H9 (cell line): ENCODE results near the gene SLCO3A1. TPM values are rescaled to one million over a fixed set of nuclear protein-coding genes. Genes with fewer than 3 reads are reported as not detected.

Experiments
- DNase-seq: peaks from one replicate; pipeline ENCODE4 v3.0.0-alpha.2; 2017
- H2AFZ ChIP-seq: one replicate; pipeline ENCODE4 v1.6.1; 2013; ENCODE audit warnings: mild to moderate bottlenecking, low read length, control low read depth, moderate library complexity
- H2AK5ac ChIP-seq: 2 replicates; pipeline ENCODE4 v1.6.1; 2013; ENCODE audit warnings: low read length, control low read depth, mixed read lengths; ENCODE audit not compliant: insufficient read length
- H2BK120ac ChIP-seq: one replicate; pipeline ENCODE4 v1.6.1; 2013; ENCODE audit warnings: low read depth, mild to moderate bottlenecking, low read length, control low read depth, inconsistent platforms; ENCODE audit not compliant: poor library complexity, severe bottlenecking
- H2BK12ac ChIP-seq: 2 replicates; pipeline ENCODE4 v1.6.1; 2013; ENCODE audit warnings: low read length, control low read depth, mixed read lengths, low read depth; ENCODE audit not compliant: insufficient read length
- H2BK15ac ChIP-seq: 2 replicates; pipeline ENCODE4 v1.6.1; 2013; ENCODE audit warnings: low read depth, low read length, control low read depth
- H2BK20ac ChIP-seq: one replicate; pipeline ENCODE4 v1.6.1; 2013; ENCODE audit warnings: low read depth, mild to moderate bottlenecking, low read length, control low read depth, inconsistent platforms; ENCODE audit not compliant: poor library complexity, severe bottlenecking
- H2BK5ac ChIP-seq: 2 replicates; pipeline ENCODE4 v1.6.1; 2013; ENCODE audit warnings: low read length, control low read depth, mixed read lengths; ENCODE audit not compliant: insufficient read length
- H3K14ac ChIP-seq: 2 replicates; pipeline ENCODE4 v1.6.1; 2013; ENCODE audit warnings: low read length, control low read depth; ENCODE audit not compliant: insufficient read depth
- H3K18ac ChIP-seq: 2 replicates; pipeline ENCODE4 v1.6.1; 2013; ENCODE audit warnings: low read depth, mild to moderate bottlenecking, mixed read lengths, low read length, control low read depth; ENCODE audit not compliant: insufficient read length
- H3K23ac ChIP-seq: 2 replicates; pipeline ENCODE4 v1.6.1; 2013; ENCODE audit warnings: low read length, control low read depth, mixed read lengths, low read depth; ENCODE audit not compliant: insufficient read length
- H3K23me2 ChIP-seq: 2 replicates; pipeline ENCODE4 v1.6.1; 2013; ENCODE audit warnings: low read depth, mild to moderate bottlenecking, mixed read lengths, low read length, control low read depth; ENCODE audit not compliant: insufficient read length, poor library complexity, severe bottlenecking
- H3K27ac ChIP-seq: 2 replicates; pipeline ENCODE4 v1.5.1; 2013; ENCODE audit warnings: low read length, control low read depth, mixed read lengths, low read depth; ENCODE audit not compliant: insufficient read length
- H3K27me3 ChIP-seq: 2 replicates; pipeline ENCODE4 v1.6.1; 2013; ENCODE audit warnings: low read length, control low read depth, inconsistent platforms; ENCODE audit not compliant: insufficient read depth
- H3K4ac ChIP-seq: 2 replicates; pipeline ENCODE4 v1.6.1; 2013; ENCODE audit warnings: low read depth, mild to moderate bottlenecking, control low read depth, inconsistent platforms, low read length, moderate library complexity
- H3K4me1 ChIP-seq: 2 replicates; pipeline ENCODE4 v1.6.1; 2013; ENCODE audit warnings: low read length, control low read depth, inconsistent platforms; ENCODE audit not compliant: insufficient read depth
- H3K4me2 ChIP-seq: 2 replicates; pipeline ENCODE4 v1.6.1; 2013; ENCODE audit warnings: low read length, control low read depth, mixed read lengths; ENCODE audit not compliant: insufficient read length, insufficient read depth
- H3K56ac ChIP-seq: 2 replicates; pipeline ENCODE4 v1.6.1; 2013; ENCODE audit warnings: low read depth, mild to moderate bottlenecking, mixed read lengths, low read length, control low read depth; ENCODE audit not compliant: insufficient read length
- H3K79me1 ChIP-seq: 2 replicates; pipeline ENCODE4 v1.6.1; 2013; ENCODE audit warnings: low read depth, mild to moderate bottlenecking, moderate library complexity, low read length, control low read depth, inconsistent platforms; ENCODE audit not compliant: insufficient read depth, poor library complexity, severe bottlenecking
- H3K79me2 ChIP-seq: 2 replicates; pipeline ENCODE4 v1.6.1; 2013; ENCODE audit warnings: low read length, control low read depth, inconsistent platforms; ENCODE audit not compliant: insufficient read depth
- H3K9ac ChIP-seq: 2 replicates; pipeline ENCODE4 v1.6.1; 2013; ENCODE audit warnings: low read length, control low read depth, mixed read lengths; ENCODE audit not compliant: insufficient read length; ENCODE audit errors: extremely low read depth
- H3K9me3 ChIP-seq: one replicate; pipeline ENCODE4 v1.6.1; 2013; ENCODE audit warnings: low read depth, low read length, inconsistent platforms; ENCODE audit not compliant: control insufficient read depth
- H3T11ph ChIP-seq: one replicate; pipeline ENCODE4 v1.6.1; 2013; ENCODE audit warnings: mild to moderate bottlenecking, low read length, control low read depth, inconsistent platforms
- H4K20me1 ChIP-seq: one replicate; pipeline ENCODE4 v1.6.1; 2013; ENCODE audit not compliant: control insufficient read depth, insufficient read length, insufficient read depth
- H4K5ac ChIP-seq: 2 replicates; pipeline ENCODE4 v1.6.1; 2013; ENCODE audit warnings: low read depth, mild to moderate bottlenecking, mixed read lengths, low read length, control low read depth; ENCODE audit not compliant: insufficient read length
- H4K8ac ChIP-seq: replicated peaks from 2 replicates; pipeline ENCODE4 v1.6.1; 2013; ENCODE audit warnings: low read length, control low read depth, mixed read lengths, low read depth; ENCODE audit not compliant: insufficient read length
- H4K91ac ChIP-seq: 2 replicates; pipeline ENCODE4 v1.6.1; 2013; ENCODE audit warnings: low read depth, mild to moderate bottlenecking, moderate library complexity, mixed read lengths, low read length, control low read depth; ENCODE audit not compliant: insufficient read length
- H3K27ac Mint-ChIP-seq, 3 experiments: 2 replicates in 2 of 3; 3 replicates in 1 of 3; pipeline ENCODE4 v1.8.0; 2020 to 2021; ENCODE audit warnings: mixed read lengths in 3 of 3, mild to moderate bottlenecking in 1 of 3, moderate library complexity in 1 of 3
- H3K27me3 Mint-ChIP-seq: 2 replicates; pipeline ENCODE4 v1.8.0; 2021; ENCODE audit warnings: low read depth, mild to moderate bottlenecking, moderate library complexity, mixed read lengths
- H3K36me3 Mint-ChIP-seq, 3 experiments: 2 replicates in 2 of 3; 3 replicates in 1 of 3; pipeline ENCODE4 v1.8.0; 2020 to 2021; ENCODE audit warnings: low read depth in 3 of 3, mixed read lengths in 3 of 3; ENCODE audit not compliant: insufficient read depth in 1 of 3
- H3K4me1 Mint-ChIP-seq, 2 experiments: 2 replicates each; pipeline ENCODE4 v1.8.0; 2020; ENCODE audit warnings: mixed read lengths in 2 of 2
- H3K4me3 Mint-ChIP-seq, 2 experiments: 2 replicates in 1 of 2; 3 replicates in 1 of 2; pipeline ENCODE4 v1.8.0; 2020 to 2021; ENCODE audit warnings: mild to moderate bottlenecking in 2 of 2, mixed read lengths in 2 of 2, moderate library complexity in 1 of 2
- H3K9me3 Mint-ChIP-seq, 2 experiments: 2 replicates in 1 of 2; 3 replicates in 1 of 2; pipeline ENCODE4 v1.8.0; 2020; ENCODE audit warnings: mild to moderate bottlenecking in 2 of 2, mixed read lengths in 2 of 2, moderate library complexity in 1 of 2
- WGBS: extraction: QIAGEN DNeasy Blood & Tissue Kit; methylation state at CpG from one replicate; pipeline ENCODE4 v1.1.7; 2013; ENCODE audit warnings: missing lambda C conversion rate, low lambda C conversion rate, mixed read lengths; ENCODE audit not compliant: insufficient read length; ENCODE audit errors: extremely low coverage; 5-methylcytosine and 5-hydroxymethylcytosine counted together
- total RNA-seq: library from RNA; stranded (reverse); gene quantifications from 2 replicates; pipeline ENCODE4 v1.2.1, GENCODE V29; 2021
- TF ChIP-seq, protein P1 (sequence below): fragments of 200-600 bp; sonication (generic); conservative IDR thresholded peaks from 3 replicates; pipeline ENCODE4 v1.8.0; 2021; ENCODE audit warnings: antibody characterized with exemption, mild to moderate bottlenecking

SLCO3A1 gene
- total RNA-seq, 1 experiment from 2014 or later, result 9.4 TPM

DNA sequence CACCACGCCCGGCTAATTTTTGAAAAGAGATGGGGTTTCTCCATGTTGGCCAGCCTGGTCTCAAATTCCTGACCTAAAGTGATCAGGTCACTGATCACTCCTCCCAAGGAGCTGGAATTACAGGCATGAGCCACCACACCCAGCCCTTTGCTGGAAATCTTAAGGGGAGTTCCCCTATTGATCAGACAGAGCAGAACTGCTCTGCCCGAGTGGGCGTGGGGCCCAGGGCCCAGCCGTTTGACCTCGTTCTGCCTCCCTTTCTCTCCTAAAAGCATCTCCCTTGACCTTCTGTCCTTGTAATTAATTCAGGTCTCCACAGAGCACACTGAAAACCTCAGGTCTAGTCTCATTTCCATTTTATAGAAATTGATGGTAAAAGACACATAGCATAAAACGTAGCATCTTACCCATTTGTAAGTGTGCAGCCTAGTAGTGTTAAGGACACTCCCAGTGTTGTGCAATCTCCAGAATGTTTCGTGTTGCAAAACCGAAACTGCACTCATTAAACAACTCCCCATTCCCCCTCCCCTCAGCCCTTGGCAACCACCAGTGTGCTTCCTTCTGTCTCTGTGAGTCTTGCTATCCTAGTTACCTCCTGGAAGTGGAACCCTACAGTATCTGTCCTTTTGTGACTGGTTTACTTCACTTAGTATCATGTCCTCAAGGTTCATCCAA is 89.3 kb downstream of the SLCO3A1 start:
- Histone ChIP-seq H2BK20ac (no peak overlapping the region), H3K23ac (no peak overlapping the region), H4K91ac (no peak overlapping the region), H2BK12ac (no peak overlapping the region), H3K79me1 (peaks cover 3% of the 10 kb centered on the region), H2BK5ac (no peak overlapping the region), H2AK5ac (no peak overlapping the region), H3K9ac (no peak overlapping the region), H3K56ac (no peak overlapping the region), H2AFZ (no peak overlapping the region), H4K20me1 (no peaks in the 10 kb centered on the region), H3K27me3 (no peaks in the 10 kb centered on the region), H3K9me3 (no peaks in the 10 kb centered on the region), H3K23me2 (no peaks in the 10 kb centered on the region), H2BK15ac (no peak overlapping the region), H3K4me2 (no peak overlapping the region), H4K5ac (no peak overlapping the region), H3K14ac (no peak overlapping the region), H3K4ac (no peak overlapping the region), H3K27ac (no peak overlapping the region), H2BK120ac (no peak overlapping the region), H3K18ac (no peak overlapping the region), H4K8ac (no peak overlapping the region), H3K79me2 (no peaks in the 10 kb centered on the region), H3K4me1 (peaks cover 1% of the 10 kb centered on the region; the same call in 1 of the 2 replicates), H3T11ph (no peak overlapping the region)
- TF ChIP-seq, protein P1, sequence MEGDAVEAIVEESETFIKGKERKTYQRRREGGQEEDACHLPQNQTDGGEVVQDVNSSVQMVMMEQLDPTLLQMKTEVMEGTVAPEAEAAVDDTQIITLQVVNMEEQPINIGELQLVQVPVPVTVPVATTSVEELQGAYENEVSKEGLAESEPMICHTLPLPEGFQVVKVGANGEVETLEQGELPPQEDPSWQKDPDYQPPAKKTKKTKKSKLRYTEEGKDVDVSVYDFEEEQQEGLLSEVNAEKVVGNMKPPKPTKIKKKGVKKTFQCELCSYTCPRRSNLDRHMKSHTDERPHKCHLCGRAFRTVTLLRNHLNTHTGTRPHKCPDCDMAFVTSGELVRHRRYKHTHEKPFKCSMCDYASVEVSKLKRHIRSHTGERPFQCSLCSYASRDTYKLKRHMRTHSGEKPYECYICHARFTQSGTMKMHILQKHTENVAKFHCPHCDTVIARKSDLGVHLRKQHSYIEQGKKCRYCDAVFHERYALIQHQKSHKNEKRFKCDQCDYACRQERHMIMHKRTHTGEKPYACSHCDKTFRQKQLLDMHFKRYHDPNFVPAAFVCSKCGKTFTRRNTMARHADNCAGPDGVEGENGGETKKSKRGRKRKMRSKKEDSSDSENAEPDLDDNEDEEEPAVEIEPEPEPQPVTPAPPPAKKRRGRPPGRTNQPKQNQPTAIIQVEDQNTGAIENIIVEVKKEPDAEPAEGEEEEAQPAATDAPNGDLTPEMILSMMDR, result no peak
- Mint-ChIP-seq H3K27ac (peak overlapping the region; percentile 5 to 93 (median 80); a peak in 3 of 7 replicates), H3K9me3 (no peaks in the 10 kb centered on the region), H3K4me1 (peaks cover 62 to 69% of the 10 kb centered on the region in 2 experiments), H3K36me3 (peaks cover 0 to 4% (median 3%) of the 10 kb centered on the region in 3 experiments; a peak in 2 of 7 replicates), H3K27me3 (no peaks in the 10 kb centered on the region), H3K4me3 (no peak overlapping the region)
- DNase-seq, result no peak
- WGBS, result no CpG with 5 or more reads among the region's 9 CpGs
